NCI-H748 (cell line): ENCODE results near the gene MYO15B.

Experiments used
- DNase-seq: peaks from one replicate; lab custom pipeline; 2025; ENCODE audit not compliant: unreplicated experiment; lab: John Stamatoyannopoulos, UW

Gene MYO15B

GRCh38 chr17:75601057-75601987 is 13.7 kb downstream of the MYO15B start:
- DNase-seq, result peak; percentile 88

GRCh38 chr17:75602644-75603043 is 15.0 kb downstream of the MYO15B start:
- DNase-seq, result no peak

- DNase-seq, result no peak
These were observed 15.5 kb downstream of the MYO15B start for GRCh38 chr17:75603123-75603522.

GRCh38 chr17:75604034-75604695 is 16.6 kb downstream of the MYO15B start:
- no peak for DNase-seq

- no peak for DNase-seq
These were observed 18.2 kb downstream of the MYO15B start for GRCh38 chr17:75605790-75606189.

GRCh38 chr17:75607086-75607485 is 19.5 kb downstream of the MYO15B start:
- no peak for DNase-seq

GRCh38 chr17:75610103-75610984 is 22.7 kb downstream of the MYO15B start:
- DNase-seq, result no peak

- DNase-seq, result peak; percentile 86
These were observed 24.3 kb downstream of the MYO15B start for GRCh38 chr17:75611851-75612429.

- no peak for DNase-seq
These were observed 25.5 kb downstream of the MYO15B start for GRCh38 chr17:75612906-75613626.

GRCh38 chr17:75614006-75614405 is 26.4 kb downstream of the MYO15B start:
- DNase-seq, result no peak

- DNase-seq, result no peak
These were observed 27.1 kb downstream of the MYO15B start for GRCh38 chr17:75614556-75615270.

GRCh38 chr17:75615301-75615700 is 27.7 kb downstream of the MYO15B start:
- no peak for DNase-seq

GRCh38 chr17:75616521-75617122 is 29.0 kb downstream of the MYO15B start:
- DNase-seq, result no peak

- DNase-seq, result no peak
These were observed 29.6 kb downstream of the MYO15B start for GRCh38 chr17:75617218-75617617.

GRCh38 chr17:75617675-75618074 is 30.1 kb downstream of the MYO15B start:
- DNase-seq, result no peak

GRCh38 chr17:75619506-75620431 is 32.2 kb downstream of the MYO15B start:
- DNase-seq, result peak; percentile 28

GRCh38 chr17:75621489-75621888 is 33.9 kb downstream of the MYO15B start:
- DNase-seq, result no peak

GRCh38 chr17:75622076-75622475 is 34.5 kb downstream of the MYO15B start:
- no peak for DNase-seq
